ENCODE measurements around the gene VCY1B.
"Not testable (repeated sequence)": the region's sequence is repeated elsewhere in the genome, so short reads cannot be mapped to it uniquely, and the experiment has no call there.

The VCY1B gene

DNA sequence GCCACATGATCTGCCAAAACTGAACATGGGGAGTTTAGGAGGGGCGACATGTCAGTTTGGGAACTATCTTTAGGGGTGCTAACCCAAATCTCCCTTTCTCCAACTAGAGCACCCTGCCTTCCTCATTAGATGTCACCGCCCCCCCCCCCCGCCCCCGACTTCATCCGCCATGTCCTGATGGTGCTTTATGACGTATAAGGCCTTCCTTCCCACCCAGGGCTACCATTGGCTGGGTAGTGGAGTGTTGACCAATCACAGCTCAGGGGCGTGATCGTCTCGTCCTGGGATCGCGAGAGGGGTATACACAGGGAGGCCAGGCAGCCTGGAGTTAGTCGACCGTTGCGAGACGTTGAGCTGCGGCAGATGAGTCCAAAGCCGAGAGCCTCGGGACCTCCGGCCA, at the start of gene VCY1B:
VCY1B (plus strand) TSS at position 301 of the 400 bp plus-strand sequence; CDS start at position 364, 63 bp downstream.
- DNase-seq = not testable (repeated sequence)

DNA sequence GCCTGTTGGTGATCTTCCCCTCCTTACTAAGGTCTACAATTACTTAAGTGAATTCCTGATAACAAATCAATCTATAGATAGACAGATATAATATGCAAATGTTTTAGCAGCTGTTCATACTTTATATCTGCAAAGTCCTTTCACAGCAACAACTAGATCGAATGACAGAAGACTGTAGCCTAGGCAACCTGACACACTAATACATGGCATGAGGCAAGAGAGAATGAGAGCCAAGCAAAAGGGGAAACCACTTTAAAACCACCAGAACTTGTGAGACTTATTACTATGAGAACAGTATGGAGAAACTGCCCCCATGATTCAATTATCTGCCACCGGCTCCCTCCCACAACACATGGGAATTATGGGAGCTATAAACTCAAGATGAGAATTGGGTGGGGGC, 44.1 kb upstream of the VCY1B start:
- DNase-seq = not testable (repeated sequence)

DNA sequence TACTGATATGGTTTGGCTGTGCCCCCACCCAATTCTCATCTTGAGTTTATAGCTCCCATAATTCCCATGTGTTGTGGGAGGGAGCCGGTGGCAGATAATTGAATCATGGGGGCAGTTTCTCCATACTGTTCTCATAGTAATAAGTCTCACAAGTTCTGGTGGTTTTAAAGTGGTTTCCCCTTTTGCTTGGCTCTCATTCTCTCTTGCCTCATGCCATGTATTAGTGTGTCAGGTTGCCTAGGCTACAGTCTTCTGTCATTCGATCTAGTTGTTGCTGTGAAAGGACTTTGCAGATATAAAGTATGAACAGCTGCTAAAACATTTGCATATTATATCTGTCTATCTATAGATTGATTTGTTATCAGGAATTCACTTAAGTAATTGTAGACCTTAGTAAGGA, 25.6 kb upstream of the VCY1B start:
- DNase-seq = not testable (repeated sequence)

DNA sequence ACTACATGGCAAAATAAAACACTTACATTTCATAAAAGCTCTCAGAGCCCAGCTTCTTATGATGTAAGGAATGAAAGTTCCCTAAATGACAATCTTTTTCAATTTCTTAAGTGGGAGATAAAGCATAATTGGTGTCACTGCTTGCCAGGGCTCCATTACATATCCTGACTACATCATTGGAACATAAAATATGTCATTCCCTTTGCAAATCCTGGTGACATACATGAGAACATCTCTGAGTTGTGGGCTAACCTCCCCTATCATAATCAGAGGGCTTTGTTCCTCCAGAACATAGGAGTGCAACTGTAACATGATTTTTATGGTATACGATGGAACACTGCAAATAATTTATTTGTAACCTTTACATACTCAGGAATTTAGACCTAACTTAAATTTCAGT, 29.9 kb downstream of the VCY1B start:
- no peak for DNase-seq

All from activated CD8-positive, alpha-beta memory T cell treated with anti-CD3 and anti-CD28 coated beads for 24 hours (primary cell).